Upper lobe of right lung (tissue), 1 donor: Measurements from ENCODE around the gene CDC7. TPM values are rescaled to one million over a fixed set of nuclear protein-coding genes. Genes with fewer than 3 reads are reported as not detected.

Experiments
- ATAC-seq: fragments of 200-7000 bp; cut with Tn5 transposase; one replicate; pipeline ENCODE4 v1.9.1; 2020; ENCODE audit warnings: mild to moderate bottlenecking, moderate library complexity
- DNase-seq: peaks from one replicate; pipeline ENCODE4 v3.0.0-alpha.2; 2020
- H3K27ac ChIP-seq: fragments of 200-600 bp; one replicate; pipeline ENCODE4 v1.8.0; 2022
- H3K27me3 ChIP-seq: fragments of 200-600 bp; one replicate; pipeline ENCODE4 v1.8.0; 2022; ENCODE audit warnings: mild to moderate bottlenecking
- H3K36me3 ChIP-seq: fragments of 200-600 bp; one replicate; pipeline ENCODE4 v1.8.0; 2022
- H3K4me1 ChIP-seq: fragments of 200-600 bp; one replicate; pipeline ENCODE4 v1.8.0; 2022
- H3K4me3 ChIP-seq: fragments of 200-600 bp; one replicate; pipeline ENCODE4 v1.8.0; 2022; ENCODE audit warnings: mild to moderate bottlenecking
- H3K9me3 ChIP-seq: fragments of 200-600 bp; one replicate; pipeline ENCODE4 v1.8.0; 2022
- intact Hi-C: fragments of 100-400 bp; cut with DNase I; formaldehyde crosslinking; loops from one replicate; pipeline ENCODE4 v1.11.0; 2022
- total RNA-seq: library from RNA; stranded (reverse); fragmentation: NEBNext Ultra II Directional; extraction: Animal tissue kit (Norgen Biotek cat#: 25700); gene quantifications from one replicate; pipeline ENCODE4 v1.2.1, GENCODE V29; 2021
- TF ChIP-seq, protein P1 (sequence below): fragments of 200-600 bp; IDR thresholded peaks from one replicate; pipeline ENCODE4 v1.8.0; 2022; ENCODE audit warnings: antibody characterized with exemption
- donor health status: DM: no; HTN: yes; CAD: no; lungs with severe emphysema.

Gene CDC7
- total RNA-seq, 1 donor from 2014 or later, result 4.3 TPM

DNA sequence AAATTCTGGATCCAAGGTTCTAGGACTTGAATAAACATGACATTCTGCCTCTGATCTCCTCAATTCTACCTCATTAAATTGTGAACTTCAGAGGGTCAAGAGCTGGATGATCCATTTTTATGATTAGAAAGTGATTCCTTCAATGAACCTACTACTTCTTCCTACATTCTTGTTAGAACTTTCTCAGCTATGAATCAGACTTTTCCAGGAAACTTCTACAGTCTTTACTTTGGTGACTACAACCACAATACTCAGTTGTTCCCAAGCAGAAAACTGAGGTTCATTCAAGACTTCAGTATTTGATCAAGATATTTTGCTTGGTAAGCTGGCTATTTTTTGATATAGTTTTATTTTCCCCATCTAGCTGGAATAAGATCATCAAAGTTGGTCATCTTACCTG, 51.4 kb downstream of the CDC7 start:
- Histone ChIP-seq H3K4me3 (no peak overlapping the region), H3K4me1 (peaks cover 39% of the 10 kb centered on the region), H3K27me3 (no peaks in the 10 kb centered on the region), H3K36me3 (no peaks in the 10 kb centered on the region), H3K9me3 (no peaks in the 10 kb centered on the region), H3K27ac (no peak overlapping the region)
- no peak for ATAC-seq
- intact Hi-C loops, result no loop called here
- TF ChIP-seq, protein P1, sequence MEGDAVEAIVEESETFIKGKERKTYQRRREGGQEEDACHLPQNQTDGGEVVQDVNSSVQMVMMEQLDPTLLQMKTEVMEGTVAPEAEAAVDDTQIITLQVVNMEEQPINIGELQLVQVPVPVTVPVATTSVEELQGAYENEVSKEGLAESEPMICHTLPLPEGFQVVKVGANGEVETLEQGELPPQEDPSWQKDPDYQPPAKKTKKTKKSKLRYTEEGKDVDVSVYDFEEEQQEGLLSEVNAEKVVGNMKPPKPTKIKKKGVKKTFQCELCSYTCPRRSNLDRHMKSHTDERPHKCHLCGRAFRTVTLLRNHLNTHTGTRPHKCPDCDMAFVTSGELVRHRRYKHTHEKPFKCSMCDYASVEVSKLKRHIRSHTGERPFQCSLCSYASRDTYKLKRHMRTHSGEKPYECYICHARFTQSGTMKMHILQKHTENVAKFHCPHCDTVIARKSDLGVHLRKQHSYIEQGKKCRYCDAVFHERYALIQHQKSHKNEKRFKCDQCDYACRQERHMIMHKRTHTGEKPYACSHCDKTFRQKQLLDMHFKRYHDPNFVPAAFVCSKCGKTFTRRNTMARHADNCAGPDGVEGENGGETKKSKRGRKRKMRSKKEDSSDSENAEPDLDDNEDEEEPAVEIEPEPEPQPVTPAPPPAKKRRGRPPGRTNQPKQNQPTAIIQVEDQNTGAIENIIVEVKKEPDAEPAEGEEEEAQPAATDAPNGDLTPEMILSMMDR, result no peak
- DNase-seq, result no peak

DNA sequence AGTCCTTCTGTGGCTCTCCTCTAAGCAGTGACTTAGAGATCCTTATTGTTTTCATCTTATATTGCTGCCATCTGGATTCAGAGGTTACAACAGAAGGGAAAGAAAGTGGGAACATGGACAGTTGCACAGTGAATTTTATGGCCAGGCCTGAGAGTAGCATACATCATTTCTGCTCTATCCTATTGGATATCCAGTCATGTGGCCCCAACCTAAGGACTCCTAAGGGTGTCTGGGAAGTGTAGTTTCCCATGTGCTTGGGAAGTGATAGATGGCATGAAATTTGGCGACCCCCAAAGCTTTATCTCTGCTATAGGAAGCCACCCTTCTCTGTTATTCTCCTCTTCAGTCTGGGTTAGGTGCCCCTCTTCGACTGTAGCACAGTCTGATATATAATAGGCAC, 51.9 kb downstream of the CDC7 start:
- ATAC-seq, result no peak
- H3K27me3 ChIP-seq, result no peaks in the 10 kb centered on the region
- intact Hi-C loops, result no loop called here
- H3K4me1 ChIP-seq, result peaks cover 42% of the 10 kb centered on the region
- no peaks in the 10 kb centered on the region for H3K9me3 ChIP-seq
- H3K4me3 ChIP-seq, result no peak overlapping the region
- no peaks in the 10 kb centered on the region for H3K36me3 ChIP-seq
- no peak overlapping the region for H3K27ac ChIP-seq
- no peak for DNase-seq
- TF ChIP-seq, protein P1, result no peak

DNA sequence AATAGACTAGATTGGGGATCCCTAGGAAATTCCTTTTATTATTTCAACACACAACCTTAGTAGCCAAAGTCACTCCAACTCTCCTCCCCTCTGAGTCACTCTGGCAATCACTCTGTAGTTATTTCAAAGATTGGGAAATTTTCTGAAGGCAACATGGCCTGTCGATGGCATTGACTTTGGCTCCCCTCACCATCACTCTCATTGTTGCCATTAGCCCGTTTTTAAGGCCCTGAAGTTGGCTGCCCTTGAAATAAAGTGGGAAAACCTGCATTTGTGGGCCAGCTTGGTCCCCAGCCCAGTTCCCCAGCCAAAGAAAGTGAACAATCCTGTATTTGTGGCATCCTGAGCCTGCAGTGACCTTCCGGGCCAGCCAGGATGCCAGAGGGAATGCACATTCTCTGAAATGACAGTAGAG, 52.5 kb downstream of the CDC7 start:
- intact Hi-C loops, result no loop called here
- Histone ChIP-seq H3K9me3 (no peaks in the 10 kb centered on the region), H3K36me3 (no peaks in the 10 kb centered on the region), H3K27ac (no peak overlapping the region), H3K4me3 (no peak overlapping the region), H3K27me3 (no peaks in the 10 kb centered on the region), H3K4me1 (peaks cover 42% of the 10 kb centered on the region)
- TF ChIP-seq, protein P1, result no peak
- peak; percentile 57 for ATAC-seq
- no peak for DNase-seq

DNA sequence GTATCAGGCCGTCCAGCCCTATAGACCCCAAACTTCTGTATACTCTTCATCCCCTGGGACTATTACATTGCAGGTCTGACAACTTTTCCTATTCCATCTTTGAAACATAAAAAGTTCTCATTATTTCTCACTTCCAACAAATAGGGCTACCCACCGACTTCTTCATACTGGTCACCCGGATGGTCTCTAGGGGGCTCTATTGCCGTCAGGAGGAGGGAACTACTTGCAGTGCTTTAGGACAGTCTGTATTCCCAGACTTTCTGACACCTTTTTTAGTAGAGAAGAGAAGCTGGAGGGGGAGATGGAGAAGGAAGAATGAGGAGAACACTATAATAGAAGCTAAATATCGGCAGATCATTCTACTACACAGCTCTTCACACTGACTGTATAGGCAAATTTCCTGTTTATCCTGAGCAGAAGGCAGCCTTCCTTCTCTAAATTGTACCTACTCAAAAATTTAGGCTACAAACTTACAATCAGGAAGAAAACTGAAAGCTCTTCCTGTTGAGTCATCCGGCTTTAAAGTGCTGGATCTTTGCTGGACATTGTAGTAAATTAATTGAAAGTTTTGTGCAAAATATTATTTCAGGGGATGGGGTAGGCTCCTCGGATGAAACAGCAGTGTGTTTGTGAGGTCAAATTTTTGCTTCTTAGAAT, 54.6 kb downstream of the CDC7 start:
- H3K27me3 ChIP-seq, result no peaks in the 10 kb centered on the region
- no peaks in the 10 kb centered on the region for H3K9me3 ChIP-seq
- no peak for DNase-seq
- TF ChIP-seq, protein P1, result peak; percentile 20
- no peak overlapping the region for H3K27ac ChIP-seq
- intact Hi-C loops, result no loop called here
- H3K36me3 ChIP-seq, result no peaks in the 10 kb centered on the region
- ATAC-seq, result no peak
- H3K4me3 ChIP-seq, result no peak overlapping the region
- peaks cover 42% of the 10 kb centered on the region for H3K4me1 ChIP-seq

DNA sequence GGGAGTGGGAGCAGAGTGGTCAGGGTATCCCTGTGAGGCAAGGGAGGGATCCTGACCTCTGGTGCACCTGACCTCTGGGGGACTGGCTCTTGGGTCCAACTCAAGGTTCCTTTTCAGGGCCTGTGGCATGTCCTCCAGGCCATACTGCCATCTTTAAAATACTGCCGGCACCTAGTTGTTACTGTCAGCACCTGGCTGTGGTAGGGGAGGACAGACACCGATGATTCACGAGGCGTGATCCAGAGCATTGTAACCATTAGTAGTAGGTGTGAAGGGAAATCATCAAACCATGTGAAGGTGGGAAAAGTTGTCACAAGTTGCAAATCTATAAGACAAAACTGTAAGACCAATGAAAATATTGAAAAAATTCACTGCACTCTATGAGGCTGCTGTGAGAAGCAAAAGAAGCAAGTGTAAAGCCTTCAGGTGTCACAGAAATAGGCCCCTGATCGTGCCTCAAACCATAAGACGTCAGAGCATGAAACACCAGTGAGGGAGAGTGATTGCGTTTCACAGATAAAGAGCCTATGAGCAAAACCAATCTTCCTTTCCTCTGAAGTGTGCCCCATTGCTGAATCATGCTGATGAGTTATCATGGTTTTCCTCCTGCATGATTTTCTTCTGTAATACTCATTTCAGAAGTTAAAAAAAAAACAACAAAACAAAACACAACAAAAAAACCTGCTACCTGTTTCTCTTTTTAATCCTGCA, 55.3 kb downstream of the CDC7 start:
- TF ChIP-seq, protein P1, result no peak
- ATAC-seq (no peak), DNase-seq (no peak)
- Histone ChIP-seq H3K9me3 (no peaks in the 10 kb centered on the region), H3K4me3 (no peak overlapping the region), H3K27me3 (no peaks in the 10 kb centered on the region), H3K27ac (no peak overlapping the region), H3K4me1 (peaks cover 46% of the 10 kb centered on the region), H3K36me3 (no peaks in the 10 kb centered on the region)
- intact Hi-C loops, result no loop called here
